Endodermal cell (in vitro differentiated cells): ENCODE results near the gene COG7. TPM values are rescaled to one million over a fixed set of nuclear protein-coding genes. Genes with fewer than 3 reads are reported as not detected.
"Not testable (repeated sequence)": the region's sequence is repeated elsewhere in the genome, so short reads cannot be mapped to it uniquely, and the experiment has no call there.

Experiments used
- DNase-seq: peaks from one replicate; pipeline ENCODE4 v3.0.0-alpha.2; 2017
- H3K27ac ChIP-seq: 2 replicates; pipeline ENCODE4 v1.5.1; 2013; ENCODE audit warnings: mild to moderate bottlenecking, low read depth, low read length, moderate library complexity
- H3K27me3 ChIP-seq: 2 replicates; pipeline ENCODE4 v1.6.1; 2013; ENCODE audit warnings: mild to moderate bottlenecking, low read length, moderate library complexity; ENCODE audit not compliant: insufficient read depth, control insufficient read depth, poor library complexity, severe bottlenecking
- H3K36me3 ChIP-seq: 2 replicates; pipeline ENCODE4 v1.7.0; 2013; ENCODE audit warnings: mild to moderate bottlenecking, low read length, moderate library complexity; ENCODE audit not compliant: control insufficient read depth, insufficient read depth
- H3K4me1 ChIP-seq: one replicate; pipeline ENCODE4 v1.7.0; 2013; ENCODE audit warnings: low read length; ENCODE audit not compliant: control insufficient read depth, insufficient read depth
- H3K4me3 ChIP-seq: 2 replicates; pipeline ENCODE4 v1.5.1; 2013; ENCODE audit warnings: mild to moderate bottlenecking, low read length, moderate library complexity
- H3K9ac ChIP-seq: 2 replicates; pipeline ENCODE4 v1.6.1; 2013; ENCODE audit warnings: mild to moderate bottlenecking, low read length, moderate library complexity; ENCODE audit not compliant: poor library complexity, severe bottlenecking; ENCODE audit errors: extremely low read depth
- H3K9me3 ChIP-seq: 2 replicates; pipeline ENCODE4 v1.6.1; 2013; ENCODE audit warnings: mild to moderate bottlenecking, low read length, moderate library complexity; ENCODE audit not compliant: control insufficient read depth
- H3K27ac Mint-ChIP-seq: 2 replicates; pipeline ENCODE4 v1.8.0; 2020; ENCODE audit warnings: mixed read lengths
- H3K27me3 Mint-ChIP-seq: 2 replicates; pipeline ENCODE4 v1.8.0; 2021; ENCODE audit warnings: mild to moderate bottlenecking, mixed read lengths; ENCODE audit not compliant: insufficient read depth
- H3K36me3 Mint-ChIP-seq: 2 replicates; pipeline ENCODE4 v1.8.0; 2020; ENCODE audit warnings: low read depth, mixed read lengths
- H3K4me1 Mint-ChIP-seq: 2 replicates; pipeline ENCODE4 v1.8.0; 2020; ENCODE audit warnings: mixed read lengths
- H3K4me3 Mint-ChIP-seq: 2 replicates; pipeline ENCODE4 v1.8.0; 2020; ENCODE audit warnings: mild to moderate bottlenecking, moderate library complexity, mixed read lengths
- H3K9me3 Mint-ChIP-seq: 2 replicates; pipeline ENCODE4 v1.8.0; 2020; ENCODE audit warnings: mild to moderate bottlenecking, mixed read lengths
- WGBS, 2 experiments: methylation state at CpG; one replicate each; pipeline versions ENCODE4 v1.1.5 to v1.1.7; 2013; ENCODE audit warnings: missing lambda C conversion rate in 2 of 2, mixed read lengths in 1 of 2; ENCODE audit not compliant: insufficient coverage in 1 of 2, insufficient read length in 1 of 2; 5-methylcytosine and 5-hydroxymethylcytosine counted together
- total RNA-seq, 2 donors: library from RNA; stranded (reverse); fragmentation: NEBNext Ultra II Directional in 1 of 2; extraction: Animal tissue kit (Norgen Biotek cat#: 25700) in 1 of 2; gene quantifications; 2 replicates in 1 of 2; 3 replicates in 1 of 2; pipeline ENCODE4 v1.2.1, GENCODE V29; 2021
- TF ChIP-seq, protein P1 (sequence below): fragments of 200-600 bp; sonication (generic); conservative IDR thresholded peaks from 2 replicates; pipeline ENCODE4 v1.5.0; 2021; ENCODE audit warnings: antibody characterized with exemption, mild to moderate bottlenecking

COG7 gene
- total RNA-seq, 2 donors from 2014 or later, result 19.9 to 31.3 TPM

DNA sequence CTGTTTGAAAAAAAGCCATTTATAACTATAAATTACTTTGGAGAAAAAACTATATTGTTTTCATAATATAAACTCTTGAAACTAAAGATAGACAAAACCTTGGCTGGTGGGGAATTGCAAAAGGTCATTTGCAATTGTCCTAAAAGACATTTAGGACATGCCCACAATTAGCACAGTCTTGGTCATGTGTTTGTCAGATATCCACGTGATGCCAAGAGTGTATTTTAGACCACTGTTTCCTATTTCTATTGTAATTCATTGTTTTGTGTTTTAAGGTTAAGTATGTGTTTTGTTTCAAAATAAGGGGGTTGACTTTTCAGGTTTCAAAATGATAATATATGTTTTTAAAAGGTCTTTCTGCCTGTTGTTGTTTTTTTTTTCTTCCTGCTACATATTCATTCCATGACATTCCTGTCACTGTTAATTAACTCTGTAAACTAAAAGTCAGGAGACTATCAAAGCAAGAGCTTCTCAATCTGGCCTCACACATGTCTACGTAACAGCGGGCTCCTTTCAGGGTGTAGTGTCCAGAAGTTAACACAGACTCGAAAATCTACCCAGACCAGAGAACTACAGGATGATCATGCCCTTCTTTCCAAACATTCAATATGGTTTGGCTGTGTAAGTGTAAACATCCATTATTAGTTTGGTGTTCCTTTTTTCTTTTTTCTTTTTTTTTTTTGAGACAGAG, 58.7 kb downstream of the COG7 start:
- 87 to 100% methylated on average over 1 to 4 of the region's 4 CpGs for WGBS, 2 experiments
- H3K27ac ChIP-seq, result no peak overlapping the region
- H3K9ac ChIP-seq, result no peak overlapping the region
- peaks cover 33% of the 10 kb centered on the region for H3K36me3 ChIP-seq
- DNase-seq, result no peak
- H3K4me1 Mint-ChIP-seq, result peaks cover 6% of the 10 kb centered on the region
- H3K4me1 ChIP-seq, result no peaks in the 10 kb centered on the region
- H3K27me3 ChIP-seq, result no peaks in the 10 kb centered on the region
- no peaks in the 10 kb centered on the region for H3K9me3 Mint-ChIP-seq
- H3K36me3 Mint-ChIP-seq, result peaks cover 60% of the 10 kb centered on the region
- H3K27me3 Mint-ChIP-seq, result no peaks in the 10 kb centered on the region
- H3K27ac Mint-ChIP-seq, result no peak overlapping the region
- TF ChIP-seq, protein P1, sequence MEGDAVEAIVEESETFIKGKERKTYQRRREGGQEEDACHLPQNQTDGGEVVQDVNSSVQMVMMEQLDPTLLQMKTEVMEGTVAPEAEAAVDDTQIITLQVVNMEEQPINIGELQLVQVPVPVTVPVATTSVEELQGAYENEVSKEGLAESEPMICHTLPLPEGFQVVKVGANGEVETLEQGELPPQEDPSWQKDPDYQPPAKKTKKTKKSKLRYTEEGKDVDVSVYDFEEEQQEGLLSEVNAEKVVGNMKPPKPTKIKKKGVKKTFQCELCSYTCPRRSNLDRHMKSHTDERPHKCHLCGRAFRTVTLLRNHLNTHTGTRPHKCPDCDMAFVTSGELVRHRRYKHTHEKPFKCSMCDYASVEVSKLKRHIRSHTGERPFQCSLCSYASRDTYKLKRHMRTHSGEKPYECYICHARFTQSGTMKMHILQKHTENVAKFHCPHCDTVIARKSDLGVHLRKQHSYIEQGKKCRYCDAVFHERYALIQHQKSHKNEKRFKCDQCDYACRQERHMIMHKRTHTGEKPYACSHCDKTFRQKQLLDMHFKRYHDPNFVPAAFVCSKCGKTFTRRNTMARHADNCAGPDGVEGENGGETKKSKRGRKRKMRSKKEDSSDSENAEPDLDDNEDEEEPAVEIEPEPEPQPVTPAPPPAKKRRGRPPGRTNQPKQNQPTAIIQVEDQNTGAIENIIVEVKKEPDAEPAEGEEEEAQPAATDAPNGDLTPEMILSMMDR, result no peak
- H3K4me3 ChIP-seq, result no peak overlapping the region
- H3K4me3 Mint-ChIP-seq, result no peak overlapping the region
- H3K9me3 ChIP-seq, result no peaks in the 10 kb centered on the region

DNA sequence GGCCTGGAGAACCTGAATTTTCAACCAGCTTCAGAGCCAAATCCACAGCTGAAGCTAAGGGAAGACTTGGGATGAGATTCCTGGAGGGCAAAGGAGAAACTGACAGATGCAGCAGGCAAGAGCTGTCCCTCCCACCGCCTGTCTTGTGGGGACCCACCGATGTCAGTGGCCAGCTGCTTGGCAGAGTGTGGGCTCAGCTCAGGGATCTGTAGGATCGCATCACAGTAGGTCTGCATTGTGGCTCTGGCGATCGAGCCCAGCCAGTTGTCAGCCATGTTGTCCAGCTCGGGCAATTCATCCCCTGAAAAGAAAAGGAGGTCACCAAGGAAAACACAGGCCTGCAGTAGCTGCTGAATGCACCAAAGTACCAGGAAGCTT, 60.8 kb downstream of the COG7 start:
- TF ChIP-seq, protein P1, result no peak
- no peaks in the 10 kb centered on the region for H3K4me1 ChIP-seq
- no peak for DNase-seq
- H3K4me1 Mint-ChIP-seq, result no peaks in the 10 kb centered on the region
- no peak overlapping the region for H3K4me3 Mint-ChIP-seq
- no peaks in the 10 kb centered on the region for H3K27me3 ChIP-seq
- H3K36me3 Mint-ChIP-seq, result peaks cover 57% of the 10 kb centered on the region
- H3K9ac ChIP-seq, result no peak overlapping the region
- H3K27ac Mint-ChIP-seq, result no peak overlapping the region
- H3K27me3 Mint-ChIP-seq, result no peaks in the 10 kb centered on the region
- H3K9me3 ChIP-seq, result no peaks in the 10 kb centered on the region
- peaks cover 33% of the 10 kb centered on the region for H3K36me3 ChIP-seq
- no peak overlapping the region for H3K27ac ChIP-seq
- H3K9me3 Mint-ChIP-seq, result no peaks in the 10 kb centered on the region
- no peak overlapping the region for H3K4me3 ChIP-seq
- 94 to 96% methylated on average over 6 of the region's 6 CpGs for WGBS, 2 experiments

DNA sequence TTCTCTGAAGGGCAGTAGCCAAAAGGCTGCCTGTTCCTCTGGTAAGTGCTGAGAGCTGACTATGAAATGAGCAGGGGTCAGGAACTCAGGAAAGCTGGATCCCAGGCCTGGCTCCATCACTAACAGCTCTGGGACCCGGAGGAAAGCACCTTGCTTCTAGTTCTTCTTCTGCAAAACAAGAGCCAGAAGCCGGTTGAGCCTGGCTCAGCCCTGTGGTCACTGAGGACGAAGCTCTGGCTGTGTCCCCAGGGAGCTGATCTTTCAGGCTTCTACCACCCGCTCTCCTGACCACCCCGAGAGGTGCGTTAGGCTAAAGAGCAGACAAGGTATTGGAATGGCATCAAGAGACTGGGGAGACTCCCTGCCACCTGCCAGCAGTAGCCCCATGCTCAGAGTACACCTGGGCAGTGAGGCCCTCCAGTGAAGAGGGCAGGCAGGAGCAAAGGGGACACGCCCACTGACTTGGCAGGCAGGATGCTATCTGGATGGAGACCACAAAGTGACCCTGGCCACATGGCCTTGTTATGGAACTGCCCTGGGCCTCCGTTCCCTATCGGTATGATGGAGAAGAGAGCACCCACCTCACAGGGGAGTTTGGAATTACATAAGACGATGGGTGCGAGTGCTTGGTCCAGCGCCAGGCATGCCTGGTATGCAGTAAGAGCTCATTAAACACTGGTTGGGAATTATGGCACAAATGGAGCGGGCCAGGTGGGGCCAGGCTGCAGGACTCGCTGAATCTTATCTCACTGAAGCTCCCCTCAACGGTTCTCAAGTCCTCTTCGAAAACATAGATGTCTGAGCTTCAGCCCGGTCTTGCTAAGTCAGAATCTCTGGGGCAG, 61.4 kb downstream of the COG7 start:
- no peak overlapping the region for H3K27ac ChIP-seq
- no peaks in the 10 kb centered on the region for H3K9me3 ChIP-seq
- no peak for DNase-seq
- H3K4me3 ChIP-seq, result no peak overlapping the region
- 92 to 99% methylated on average over 13 to 17 of the region's 17 CpGs for WGBS, 2 experiments
- H3K4me3 Mint-ChIP-seq, result no peak overlapping the region
- no peak overlapping the region for H3K9ac ChIP-seq
- no peaks in the 10 kb centered on the region for H3K9me3 Mint-ChIP-seq
- no peak overlapping the region for H3K27ac Mint-ChIP-seq
- peaks cover 32% of the 10 kb centered on the region for H3K36me3 ChIP-seq
- peaks cover 54% of the 10 kb centered on the region for H3K36me3 Mint-ChIP-seq
- no peaks in the 10 kb centered on the region for H3K27me3 Mint-ChIP-seq
- H3K4me1 ChIP-seq, result no peaks in the 10 kb centered on the region
- H3K4me1 Mint-ChIP-seq, result no peaks in the 10 kb centered on the region
- H3K27me3 ChIP-seq, result no peaks in the 10 kb centered on the region
- TF ChIP-seq, protein P1, result no peak

DNA sequence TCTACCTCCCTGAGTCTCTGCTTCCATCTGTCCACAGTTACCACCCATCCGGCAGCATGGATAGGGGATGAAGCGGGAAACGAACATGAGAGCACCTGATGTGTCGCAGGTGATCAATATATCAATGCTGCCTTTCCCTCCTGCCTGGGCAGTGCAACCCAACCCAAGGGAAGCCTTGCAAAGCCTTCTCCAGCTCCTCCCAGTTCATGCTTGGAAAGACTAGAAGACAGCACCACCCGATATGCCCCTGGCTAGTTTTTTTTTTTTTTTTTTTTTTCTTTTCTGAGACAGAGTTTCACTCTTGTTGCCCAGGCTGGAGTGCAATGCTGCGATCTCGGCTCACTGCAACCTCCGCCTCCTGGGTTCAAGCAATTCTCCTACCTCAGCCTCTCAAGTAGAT, 63.1 kb downstream of the COG7 start:
- H3K27me3 ChIP-seq, H3K27ac Mint-ChIP-seq, H3K9me3 Mint-ChIP-seq, H3K9me3 ChIP-seq, H3K27ac ChIP-seq, H3K4me1 Mint-ChIP-seq, H3K4me3 ChIP-seq, DNase-seq, H3K27me3 Mint-ChIP-seq, H3K4me3 Mint-ChIP-seq, H3K9ac ChIP-seq, H3K4me1 ChIP-seq: not testable (repeated sequence)
- 95% methylated on average over 4 to 8 of the region's 8 CpGs for WGBS, 2 experiments
- peaks cover 46% of the 10 kb centered on the region for H3K36me3 Mint-ChIP-seq
- H3K36me3 ChIP-seq, result peaks cover 32% of the 10 kb centered on the region
